PC-3 (cell line): ENCODE data around the gene CC2D2A. TPM values are rescaled to one million over a fixed set of nuclear protein-coding genes. Genes with fewer than 3 reads are reported as not detected.

ENCODE experiments used
- ATAC-seq: fragments of 200-7000 bp; cut with Tn5 transposase; 2 replicates; pipeline ENCODE4 v1.9.1; 2020; ENCODE audit warnings: mild to moderate bottlenecking, moderate library complexity
- BruUV-seq: library from RNA; stranded (reverse); fragments of 400-500 nt; replicated peaks from 2 replicates; lab custom pipeline; 2021; lab: Mats Ljungman, UMichigan
- CTCF ChIA-PET: fragments of 300-600 bp; sonication (Branson Sonifier 250); formaldehyde crosslinking; loops from one replicate; lab custom pipeline; 2022; ENCODE audit warnings: antibody characterized with exemption; lab: Charles Lee
- POLR2A ChIA-PET: fragments of 300-600 bp; sonication (Branson Sonifier 250); formaldehyde crosslinking; loops from one replicate; lab custom pipeline; 2022; ENCODE audit warnings: antibody characterized with exemption; ENCODE audit not compliant: unreplicated experiment; lab: Charles Lee
- DNase-seq: peaks from one replicate; pipeline ENCODE4 v3.0.0-alpha.2; 2015
- H2AFZ ChIP-seq: fragments of 300-600 bp; sonication (generic); 2 replicates; pipeline ENCODE4 v1.6.0; 2016; ENCODE audit warnings: antibody characterized with exemption, low read length
- H3F3A ChIP-seq: fragments of 300-600 bp; sonication (generic); one replicate; pipeline ENCODE4 v1.6.0; 2017; ENCODE audit warnings: antibody characterized with exemption, low read length, control low read depth, mild to moderate bottlenecking; ENCODE audit not compliant: unreplicated experiment
- H3K27ac ChIP-seq: fragments of 300-600 bp; sonication (generic); 2 replicates; pipeline ENCODE4 v1.5.1; 2016; ENCODE audit warnings: mild to moderate bottlenecking, low read length
- H3K27me3 ChIP-seq: fragments of 300-600 bp; sonication (generic); 2 replicates; pipeline ENCODE4 v1.6.1; 2016; ENCODE audit warnings: low read length, mixed read lengths
- H3K36me3 ChIP-seq: fragments of 300-600 bp; sonication (generic); 2 replicates; pipeline ENCODE4 v1.6.1; 2016; ENCODE audit warnings: low read depth, mixed run types, low read length, mixed read lengths
- H3K4me1 ChIP-seq: fragments of 300-600 bp; sonication (generic); 2 replicates; pipeline ENCODE4 v1.5.1; 2016; ENCODE audit warnings: low read length; ENCODE audit not compliant: insufficient read depth
- H3K4me2 ChIP-seq: fragments of 300-600 bp; sonication (generic); 2 replicates; pipeline ENCODE4 v1.6.0; 2016; ENCODE audit warnings: low read length
- H3K4me3 ChIP-seq: fragments of 300-600 bp; sonication (generic); 2 replicates; pipeline ENCODE4 v1.5.1; 2016; ENCODE audit warnings: mild to moderate bottlenecking, low read length, mixed read lengths
- H3K79me2 ChIP-seq: fragments of 300-600 bp; sonication (generic); 2 replicates; pipeline ENCODE4 v1.6.1; 2017; ENCODE audit warnings: low read length, mixed read lengths
- H3K9ac ChIP-seq: fragments of 300-600 bp; sonication (generic); 2 replicates; pipeline ENCODE4 v1.6.0; 2016; ENCODE audit warnings: mild to moderate bottlenecking, low read length
- H3K9me2 ChIP-seq: fragments of 300-600 bp; sonication (generic); replicated peaks from 2 replicates; pipeline ENCODE4 v1.6.1; 2016; ENCODE audit warnings: mixed run types, low read length, mixed read lengths
- H3K9me3 ChIP-seq: fragments of 300-600 bp; sonication (generic); 2 replicates; pipeline ENCODE4 v1.6.1; 2016; ENCODE audit warnings: low read length, mixed read lengths
- H4K20me1 ChIP-seq: fragments of 300-600 bp; sonication (generic); 2 replicates; pipeline ENCODE4 v1.6.1; 2016; ENCODE audit warnings: low read length, mixed read lengths
- CTCF ChIP-seq: fragments of 300-600 bp; sonication (generic); conservative IDR thresholded peaks from 2 replicates; pipeline ENCODE4 v1.5.1; 2017; ENCODE audit warnings: antibody characterized with exemption, low read depth, mild to moderate bottlenecking, low read length
- EZH2 ChIP-seq: fragments of 300-600 bp; sonication (generic); IDR thresholded peaks from one replicate; pipeline ENCODE4 v1.6.1; 2017; ENCODE audit warnings: antibody characterized with exemption, mild to moderate bottlenecking, low read length; ENCODE audit not compliant: unreplicated experiment
- EZH2phosphoT487 ChIP-seq: fragments of 300-600 bp; sonication (generic); IDR thresholded peaks from 2 replicates; pipeline ENCODE4 v1.6.1; 2018; ENCODE audit warnings: mild to moderate bottlenecking, antibody characterized with exemption, low read length, borderline replicate concordance
- intact Hi-C: fragments of 100-400 bp; cut with micrococcal nuclease; formaldehyde crosslinking; loops from 2 replicates; pipeline ENCODE4 v1.9.0; 2023
- total RNA-seq: library from RNA; depleted of rRNA; stranded (reverse); fragments of >200 nt; gene quantifications from 2 replicates; pipeline ENCODE4 v1.2.3, GENCODE V29; 2014

CC2D2A gene
- total RNA-seq, 1 experiment from 2014 or later, result 13.4 TPM

- TF ChIP-seq EZH2phosphoT487 (no peak), EZH2 (no peak), CTCF (no peak)
- intact Hi-C loops, result no loop called here
- BruUV-seq, result no TSS peak
- POLR2A ChIA-PET, result no interaction called here
- CTCF ChIA-PET, result no interaction called here
- Histone ChIP-seq H2AFZ (no peak overlapping the region), H3K4me3 (no peak overlapping the region), H3K79me2 (no peaks in the 10 kb centered on the region), H3K27ac (no peak overlapping the region), H3K27me3 (no peaks in the 10 kb centered on the region), H3K9me3 (no peaks in the 10 kb centered on the region), H3K9me2 (no peaks in the 10 kb centered on the region), H4K20me1 (no peaks in the 10 kb centered on the region), H3K36me3 (no peaks in the 10 kb centered on the region), H3F3A (no peaks in the 10 kb centered on the region), H3K9ac (no peak overlapping the region), H3K4me1 (no peaks in the 10 kb centered on the region), H3K4me2 (no peak overlapping the region)
- DNase-seq (no peak), ATAC-seq (no peak)
These were observed 72.3 kb downstream of the CC2D2A start for GRCh38 chr4:15541941-15542340.

GRCh38 chr4:15542760-15543159 lies 73.1 kb downstream of the CC2D2A start:
- Histone ChIP-seq H3K4me2 (no peak overlapping the region), H3K27ac (no peak overlapping the region), H3K9ac (no peak overlapping the region), H3K9me2 (no peaks in the 10 kb centered on the region), H2AFZ (no peak overlapping the region), H3K27me3 (no peaks in the 10 kb centered on the region), H3F3A (no peaks in the 10 kb centered on the region), H4K20me1 (no peaks in the 10 kb centered on the region), H3K36me3 (no peaks in the 10 kb centered on the region), H3K4me3 (no peak overlapping the region), H3K79me2 (no peaks in the 10 kb centered on the region), H3K9me3 (no peaks in the 10 kb centered on the region), H3K4me1 (no peaks in the 10 kb centered on the region)
- DNase-seq (no peak), ATAC-seq (no peak)
- CTCF ChIA-PET, result no interaction called here
- POLR2A ChIA-PET, result no interaction called here
- TF ChIP-seq CTCF, result no peak
- TF ChIP-seq EZH2phosphoT487, result no peak
- TF ChIP-seq EZH2, result no peak
- BruUV-seq, result no TSS peak
- intact Hi-C loops, result no loop called here

- no peak overlapping the region for H3K27ac ChIP-seq
- no peak overlapping the region for H3K4me3 ChIP-seq
- H3K9ac ChIP-seq, result no peak overlapping the region
- H3K4me1 ChIP-seq, result no peaks in the 10 kb centered on the region
- ATAC-seq (no peak), DNase-seq (no peak)
- no peaks in the 10 kb centered on the region for H3K36me3 ChIP-seq
- no peaks in the 10 kb centered on the region for H3F3A ChIP-seq
- H3K4me2 ChIP-seq, result no peak overlapping the region
- BruUV-seq, result no TSS peak
- CTCF ChIA-PET, result no interaction called here
- TF ChIP-seq CTCF, result no peak
- TF ChIP-seq EZH2, result no peak
- TF ChIP-seq EZH2phosphoT487, result no peak
- H3K27me3 ChIP-seq, result no peaks in the 10 kb centered on the region
- intact Hi-C loops, result no loop called here
- H3K9me2 ChIP-seq, result no peaks in the 10 kb centered on the region
- H2AFZ ChIP-seq, result no peak overlapping the region
- POLR2A ChIA-PET, result no interaction called here
- H3K9me3 ChIP-seq, result no peaks in the 10 kb centered on the region
- no peaks in the 10 kb centered on the region for H3K79me2 ChIP-seq
- no peaks in the 10 kb centered on the region for H4K20me1 ChIP-seq
These were observed 74.0 kb downstream of the CC2D2A start for GRCh38 chr4:15543537-15544247.
